Uterus (tissue), 4 donors: ENCODE results near the gene YARS2. TPM values are rescaled to one million over a fixed set of nuclear protein-coding genes. Genes with fewer than 3 reads are reported as not detected.

Experiments
- DNase-seq, 2 donors: peaks; one replicate each; pipeline ENCODE4 v3.0.0-alpha.2; 2019 to 2020
- H3K27ac ChIP-seq, 2 donors: fragments of 200-600 bp; sonication (generic); 1 replicate in 1 of 2; 2 replicates in 1 of 2; pipeline ENCODE4 v1.5.1; 2016 to 2018
- H3K27me3 ChIP-seq, 2 donors: fragments of 200-600 bp; sonication (generic); one replicate each; pipeline ENCODE4 v1.5.1; 2018 to 2019; ENCODE audit warnings: control low read depth in 1 of 2
- H3K36me3 ChIP-seq, 2 donors: fragments of 200-600 bp; sonication (generic); one replicate each; pipeline ENCODE4 v1.5.1; 2019; ENCODE audit warnings: control low read depth in 1 of 2
- H3K4me1 ChIP-seq, 2 donors: fragments of 200-600 bp; sonication (generic); one replicate each; pipeline ENCODE4 v1.5.1; 2018 to 2019; ENCODE audit warnings: control low read depth in 1 of 2
- H3K4me3 ChIP-seq, 2 donors: fragments of 200-600 bp; sonication (generic); 1 replicate in 1 of 2; 2 replicates in 1 of 2; pipeline ENCODE4 v1.5.1; 2018 to 2019; ENCODE audit warnings: mild to moderate bottlenecking in 1 of 2
- H3K9me3 ChIP-seq, 2 donors: fragments of 200-600 bp; sonication (generic); one replicate each; pipeline ENCODE4 v1.5.1; 2019; ENCODE audit warnings: control low read depth in 1 of 2
- POLR2A ChIP-seq, 2 donors: fragments of 450-650 bp; IDR thresholded peaks; one replicate each; pipeline ENCODE4 v1.6.1; 2016; ENCODE audit warnings: antibody characterized with exemption in 2 of 2, mild to moderate bottlenecking in 1 of 2, moderate library complexity in 1 of 2
- intact Hi-C: fragments of 100-400 bp; cut with DNase I; formaldehyde crosslinking; loops from one replicate; pipeline ENCODE4 v1.15.1; 2023; ENCODE audit warnings: low total_unique reads
- total RNA-seq, 4 donors: library from RNA; depleted of rRNA in 3 of 4; stranded (reverse); fragments of >200 nt in 3 of 4; gene quantifications; one replicate each; pipeline versions ENCODE4 v1.1.0 to v1.2.4, GENCODE V29; 2014 to 2023
- TF ChIP-seq, protein P1 (sequence below), 4 experiments: fragments of 200-600 bp in 2 of 4; fragments of 450-650 bp in 2 of 4; sonication (generic) in 2 of 4; IDR thresholded peaks; one replicate each; pipeline ENCODE4 v1.5.1; 2016 to 2019; ENCODE audit warnings: antibody characterized with exemption in 4 of 4, mild to moderate bottlenecking in 2 of 4, moderate library complexity in 1 of 4
- donor health status: DM: yes; HTN: yes; CAD: no.

The YARS2 gene
- total RNA-seq, 4 donors from 2014 or later = 14.3 to 40.0 (median 15.2) TPM

DNA sequence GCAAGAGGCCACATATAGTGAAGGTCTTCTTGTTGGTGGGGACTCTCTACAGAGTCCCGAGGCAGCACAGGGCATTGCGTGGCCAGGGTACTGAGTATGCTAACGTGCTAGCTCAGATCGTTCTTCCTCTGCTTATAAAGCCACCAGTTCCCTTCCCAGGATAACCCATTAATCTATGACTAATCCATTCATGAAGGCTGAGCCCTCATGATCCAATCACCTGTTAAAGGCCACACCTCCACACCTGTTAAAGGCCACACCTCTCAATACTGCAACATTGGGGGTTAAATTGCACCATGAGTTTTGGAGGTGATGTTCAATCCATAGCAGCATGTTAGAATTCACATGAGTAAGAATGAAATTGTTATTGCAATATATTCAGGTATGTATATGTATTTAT lies 12.8 kb upstream of the YARS2 start:
- TF ChIP-seq, protein P1, sequence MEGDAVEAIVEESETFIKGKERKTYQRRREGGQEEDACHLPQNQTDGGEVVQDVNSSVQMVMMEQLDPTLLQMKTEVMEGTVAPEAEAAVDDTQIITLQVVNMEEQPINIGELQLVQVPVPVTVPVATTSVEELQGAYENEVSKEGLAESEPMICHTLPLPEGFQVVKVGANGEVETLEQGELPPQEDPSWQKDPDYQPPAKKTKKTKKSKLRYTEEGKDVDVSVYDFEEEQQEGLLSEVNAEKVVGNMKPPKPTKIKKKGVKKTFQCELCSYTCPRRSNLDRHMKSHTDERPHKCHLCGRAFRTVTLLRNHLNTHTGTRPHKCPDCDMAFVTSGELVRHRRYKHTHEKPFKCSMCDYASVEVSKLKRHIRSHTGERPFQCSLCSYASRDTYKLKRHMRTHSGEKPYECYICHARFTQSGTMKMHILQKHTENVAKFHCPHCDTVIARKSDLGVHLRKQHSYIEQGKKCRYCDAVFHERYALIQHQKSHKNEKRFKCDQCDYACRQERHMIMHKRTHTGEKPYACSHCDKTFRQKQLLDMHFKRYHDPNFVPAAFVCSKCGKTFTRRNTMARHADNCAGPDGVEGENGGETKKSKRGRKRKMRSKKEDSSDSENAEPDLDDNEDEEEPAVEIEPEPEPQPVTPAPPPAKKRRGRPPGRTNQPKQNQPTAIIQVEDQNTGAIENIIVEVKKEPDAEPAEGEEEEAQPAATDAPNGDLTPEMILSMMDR (IDR thresholded peaks at IDR 0.05) = no peak
- TF ChIP-seq POLR2A (IDR thresholded peaks at IDR 0.05) = no peak
- H3K4me3 ChIP-seq = no peak overlapping the region
- intact Hi-C loops = no loop called here
- no peaks in the 10 kb centered on the region for H3K9me3 ChIP-seq
- no peaks in the 10 kb centered on the region for H3K36me3 ChIP-seq
- no peaks in the 10 kb centered on the region for H3K27me3 ChIP-seq
- DNase-seq = no peak
- H3K4me1 ChIP-seq = no peaks in the 10 kb centered on the region
- H3K27ac ChIP-seq = no peak overlapping the region

DNA sequence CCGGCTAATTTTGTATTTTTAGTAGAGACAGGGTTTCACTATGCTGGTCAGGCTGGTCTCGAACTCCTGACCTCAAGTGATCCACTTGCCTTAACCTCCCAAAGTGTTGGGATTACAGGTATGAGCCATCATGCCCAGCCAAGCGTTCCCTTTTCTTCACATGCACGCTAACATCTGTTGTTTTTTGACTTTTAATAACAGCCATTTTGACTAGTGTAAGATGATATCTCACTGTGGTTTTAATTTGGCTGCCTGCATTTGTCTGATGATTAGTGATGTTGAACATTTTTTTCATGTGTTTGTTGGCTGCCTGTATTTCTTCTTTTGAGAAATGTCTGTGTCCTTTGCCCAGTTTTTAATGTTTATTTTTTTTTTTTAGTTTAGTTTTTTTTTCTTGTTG lies 10.2 kb upstream of the YARS2 start:
- no peak for DNase-seq
- intact Hi-C loops = no loop called here
- TF ChIP-seq, protein P1 (IDR thresholded peaks at IDR 0.05) = no peak
- TF ChIP-seq POLR2A (IDR thresholded peaks at IDR 0.05) = no peak
- Histone ChIP-seq H3K27ac (no peak overlapping the region), H3K36me3 (no peaks in the 10 kb centered on the region), H3K4me3 (no peak overlapping the region), H3K27me3 (no peaks in the 10 kb centered on the region), H3K4me1 (no peaks in the 10 kb centered on the region), H3K9me3 (no peaks in the 10 kb centered on the region)

DNA sequence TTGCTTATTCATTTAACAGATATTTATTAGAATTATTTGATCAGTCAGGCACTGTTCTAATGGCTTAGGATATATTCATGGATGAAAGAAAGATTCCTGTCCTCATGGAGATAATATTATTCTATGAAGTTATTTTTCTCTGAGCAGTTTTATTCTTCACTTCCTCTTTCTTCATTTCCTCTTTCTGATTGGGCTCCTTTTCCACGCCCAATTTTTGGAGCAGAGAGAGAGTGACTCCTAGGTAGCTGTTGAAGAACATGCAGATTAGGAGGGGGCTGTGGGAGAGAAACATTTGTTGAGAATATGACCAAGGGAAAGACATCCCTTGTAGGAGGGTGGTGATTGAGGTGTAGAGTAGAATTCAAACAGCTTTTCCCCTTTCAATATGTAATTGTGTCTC lies 6.0 kb upstream of the YARS2 start:
- DNase-seq = no peak

DNA sequence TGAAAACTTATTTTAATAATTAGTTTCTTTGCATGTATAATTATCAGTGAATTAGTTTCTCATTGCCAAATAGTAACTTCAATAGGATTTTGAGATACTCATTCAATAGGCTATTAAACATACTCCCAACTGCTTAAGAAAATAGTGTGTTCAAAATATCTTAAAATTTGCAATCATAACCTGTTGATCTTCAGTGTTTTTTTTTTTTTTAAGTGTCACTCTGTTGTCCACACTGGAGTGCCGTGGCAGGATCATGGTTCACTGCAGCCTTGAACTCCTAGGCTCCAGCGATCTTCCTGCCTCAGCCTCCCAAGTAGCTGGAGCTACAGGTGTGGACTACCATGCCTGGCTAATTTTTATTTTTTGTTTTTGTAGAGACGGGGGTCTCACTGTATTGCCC lies 1.5 kb upstream of the YARS2 start:
- Histone ChIP-seq H3K4me3 (no peak overlapping the region), H3K36me3 (no peaks in the 10 kb centered on the region), H3K4me1 (no peaks in the 10 kb centered on the region), H3K9me3 (no peaks in the 10 kb centered on the region), H3K27me3 (no peaks in the 10 kb centered on the region), H3K27ac (no peak overlapping the region)
- no peak for DNase-seq
- TF ChIP-seq, protein P1 (IDR thresholded peaks at IDR 0.05) = no peak
- TF ChIP-seq POLR2A (IDR thresholded peaks at IDR 0.05) = no peak
- intact Hi-C loops = no loop called here

More for the DNA sequence above, 6.0 kb upstream of the YARS2 start:
- no peak for TF ChIP-seq POLR2A (IDR thresholded peaks at IDR 0.05)
- TF ChIP-seq, protein P1 (IDR thresholded peaks at IDR 0.05) = no peak
- H3K9me3 ChIP-seq = no peaks in the 10 kb centered on the region
- H3K36me3 ChIP-seq = no peaks in the 10 kb centered on the region
- intact Hi-C loops = no loop called here
- H3K4me1 ChIP-seq = no peaks in the 10 kb centered on the region
- no peak overlapping the region for H3K4me3 ChIP-seq
- H3K27me3 ChIP-seq = no peaks in the 10 kb centered on the region
- no peak overlapping the region for H3K27ac ChIP-seq

DNA sequence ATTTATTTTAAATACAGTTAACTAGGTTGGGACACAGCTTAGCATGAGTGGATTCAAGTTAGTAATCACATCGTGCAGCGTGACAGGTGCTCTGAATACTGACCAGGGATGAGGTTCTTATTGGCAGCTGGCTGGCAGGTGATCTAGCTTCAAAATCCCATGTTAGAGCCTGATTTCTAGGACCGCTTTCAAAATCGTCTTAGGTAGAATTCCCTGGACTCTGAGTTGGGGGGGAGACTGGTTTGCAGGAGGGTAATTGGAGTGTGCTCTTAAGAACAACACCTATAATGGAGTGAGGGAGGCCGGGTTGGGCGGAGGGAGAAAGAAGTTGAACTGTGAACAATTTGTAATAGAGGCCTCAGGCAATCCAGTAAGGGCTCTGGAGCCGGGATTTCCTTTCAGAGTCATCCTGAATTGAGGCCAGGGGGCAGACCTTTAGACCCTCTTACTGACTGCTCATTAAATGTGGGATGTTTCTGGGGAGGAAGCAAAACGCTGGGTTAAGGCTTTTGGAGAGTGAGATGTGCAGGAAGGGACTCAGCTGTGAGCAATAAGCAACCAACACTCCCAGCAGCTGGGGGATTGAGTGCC lies 874 bp upstream of the YARS2 start:
- H3K36me3 ChIP-seq = no peaks in the 10 kb centered on the region
- H3K9me3 ChIP-seq = no peaks in the 10 kb centered on the region
- intact Hi-C loops = no loop called here
- peak overlapping the region in 1 of 2 donors; percentile 69 for H3K4me3 ChIP-seq
- H3K27me3 ChIP-seq = no peaks in the 10 kb centered on the region
- H3K27ac ChIP-seq = peak overlapping the region; percentile 89 to 96
- peak in 1 of 2 donors; percentile 14 for DNase-seq
- no peaks in the 10 kb centered on the region for H3K4me1 ChIP-seq
- no peak for TF ChIP-seq POLR2A (IDR thresholded peaks at IDR 0.05)
- TF ChIP-seq, protein P1 (IDR thresholded peaks at IDR 0.05) = no peak
